HG03520 (cell line): ENCODE results near the gene MAP4K3.
"Not testable (repeated sequence)": the region's sequence is repeated elsewhere in the genome, so short reads cannot be mapped to it uniquely, and the experiment has no call there.

Experiments used
- ATAC-seq: cut with Tn5 transposase; IDR thresholded peaks from one replicate; pipeline ENCODE4 v1.9.1; 2021; ENCODE audit warnings: mild to moderate bottlenecking, moderate library complexity; ENCODE audit not compliant: unreplicated experiment

MAP4K3 gene

DNA sequence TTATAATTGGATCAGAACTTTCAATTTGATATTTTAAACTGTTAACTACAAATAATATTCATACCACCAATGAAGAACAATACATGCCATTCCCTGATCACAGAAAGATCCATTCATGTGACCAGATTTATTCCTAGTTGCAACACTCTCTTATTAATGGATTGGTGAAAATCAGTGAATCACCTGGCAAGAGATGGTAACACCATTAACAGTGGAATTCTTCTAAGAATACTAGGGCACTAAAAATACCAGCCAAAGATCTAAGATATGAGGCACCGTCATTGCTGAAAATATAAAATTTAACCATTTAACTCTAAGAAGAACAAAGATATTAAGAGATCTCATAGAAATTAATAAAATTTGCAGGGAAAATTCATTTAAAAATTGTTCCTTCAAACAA lies 58.1 kb downstream of the MAP4K3 start:
- no peak for ATAC-seq

DNA sequence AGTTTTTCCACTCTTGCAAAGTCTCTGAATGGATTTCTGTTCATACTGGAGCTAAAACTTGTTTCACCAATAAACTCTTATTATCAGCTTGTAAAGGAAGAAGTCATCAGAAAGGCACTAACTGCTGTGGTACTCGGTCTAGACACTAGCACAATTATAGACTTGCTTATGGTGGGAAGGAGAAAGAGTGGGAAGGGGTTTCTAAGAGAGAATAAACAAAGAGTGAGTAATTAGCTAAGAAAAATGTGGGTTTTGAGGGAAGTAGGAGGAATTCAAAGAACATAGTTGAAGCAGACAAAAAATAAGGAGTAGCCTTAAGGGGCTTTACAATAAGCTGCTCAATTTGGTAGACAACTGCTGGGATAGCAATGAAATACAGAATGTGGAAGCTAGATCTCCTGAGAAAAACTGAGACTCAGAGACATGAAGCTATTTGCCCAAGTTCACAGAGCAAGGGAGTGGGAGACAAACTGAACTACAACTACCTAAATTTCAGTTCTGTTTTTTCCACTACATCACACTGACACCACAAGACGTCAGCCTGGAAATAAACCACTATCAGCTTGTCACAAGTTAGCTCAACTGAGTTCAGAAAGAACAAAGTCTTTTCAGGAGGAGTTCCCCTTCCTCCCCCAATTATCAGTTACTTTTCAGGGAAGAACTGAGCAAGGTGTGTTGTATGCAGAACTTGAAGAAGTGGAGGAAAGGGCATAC lies 59.7 kb downstream of the MAP4K3 start:
- ATAC-seq, result peak; percentile 52

DNA sequence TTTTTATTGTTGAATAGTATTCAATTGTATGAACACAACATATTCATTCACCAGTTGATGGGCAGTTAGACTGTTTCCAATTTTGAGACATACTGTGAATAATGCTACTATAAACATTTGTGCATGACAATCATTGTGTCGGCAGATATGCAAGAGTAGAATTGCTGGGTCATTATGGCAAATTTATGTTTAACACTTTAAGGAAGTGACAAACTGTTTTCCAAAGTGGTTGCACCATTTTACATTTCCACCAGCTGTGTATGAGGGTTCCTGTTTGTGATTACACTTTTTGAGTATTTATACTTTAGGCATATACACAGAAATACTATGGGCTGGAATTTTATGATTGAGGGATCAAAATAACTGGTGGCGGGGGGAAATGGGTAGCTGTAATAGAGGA lies 61.2 kb downstream of the MAP4K3 start:
- no peak for ATAC-seq

DNA sequence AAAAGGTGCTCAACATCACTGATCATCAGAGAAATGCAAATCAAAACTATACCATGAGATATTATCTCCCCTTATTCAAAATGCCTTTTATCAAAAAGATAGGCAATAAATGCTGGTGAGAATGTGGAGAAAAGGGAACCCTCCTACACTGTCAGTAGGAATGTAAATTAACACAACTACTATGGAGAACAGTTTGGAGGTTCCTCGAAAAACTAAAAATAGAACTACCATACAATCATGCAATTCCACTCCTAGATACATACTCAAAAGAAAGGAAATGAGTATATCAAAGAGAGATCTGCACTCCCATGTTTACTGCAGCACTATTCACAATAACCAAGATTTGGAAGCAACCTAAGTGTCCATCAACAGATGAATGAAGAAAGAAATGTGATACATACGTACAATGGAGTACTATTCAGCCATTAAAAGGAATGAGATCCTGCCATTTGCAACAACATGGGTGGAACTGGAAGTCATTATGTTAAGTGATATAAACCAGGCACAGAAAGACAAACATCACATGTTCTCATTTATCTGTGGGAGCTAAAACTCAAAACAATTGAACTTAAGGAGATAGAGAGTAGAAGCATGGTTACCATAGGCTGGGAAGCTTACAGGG lies 63.8 kb downstream of the MAP4K3 start:
- ATAC-seq, result no peak

DNA sequence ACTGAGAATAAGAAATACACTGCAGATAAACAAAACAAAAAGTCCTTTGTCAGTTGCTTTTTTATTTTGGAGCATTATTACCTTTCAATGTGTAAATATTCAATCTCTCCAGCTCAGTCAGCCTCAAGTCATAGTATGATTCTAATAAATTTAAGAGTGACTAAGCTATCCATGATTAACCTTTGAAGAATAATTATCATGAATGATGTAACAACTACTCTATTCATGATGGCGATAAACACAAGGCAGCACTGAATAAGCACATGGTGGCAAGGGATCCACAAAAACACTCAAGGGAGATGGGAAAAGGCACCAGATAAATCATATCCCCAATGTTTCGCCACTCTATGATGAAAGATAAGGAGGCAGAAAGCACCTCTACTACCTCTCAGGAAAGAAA lies 67.0 kb downstream of the MAP4K3 start:
- ATAC-seq, result no peak

DNA sequence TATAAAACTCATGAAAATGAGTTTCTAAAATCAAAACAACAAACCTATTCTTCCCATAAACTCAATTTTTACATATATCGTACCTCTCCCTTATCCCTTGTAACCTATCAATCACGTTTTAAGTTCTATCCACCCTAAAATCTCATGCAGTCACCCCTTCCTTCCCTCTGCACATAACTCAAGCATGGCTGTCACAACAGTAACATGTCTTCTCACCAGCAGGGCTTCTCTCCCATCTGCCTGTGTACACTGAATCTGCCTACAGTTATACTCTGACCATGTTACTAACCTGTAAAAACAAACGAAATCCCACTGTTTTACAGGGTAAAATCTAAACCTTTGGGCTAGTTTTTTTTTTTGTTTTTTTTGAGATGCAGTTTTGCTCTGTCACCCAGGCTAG lies 68.2 kb downstream of the MAP4K3 start:
- ATAC-seq, result no peak

DNA sequence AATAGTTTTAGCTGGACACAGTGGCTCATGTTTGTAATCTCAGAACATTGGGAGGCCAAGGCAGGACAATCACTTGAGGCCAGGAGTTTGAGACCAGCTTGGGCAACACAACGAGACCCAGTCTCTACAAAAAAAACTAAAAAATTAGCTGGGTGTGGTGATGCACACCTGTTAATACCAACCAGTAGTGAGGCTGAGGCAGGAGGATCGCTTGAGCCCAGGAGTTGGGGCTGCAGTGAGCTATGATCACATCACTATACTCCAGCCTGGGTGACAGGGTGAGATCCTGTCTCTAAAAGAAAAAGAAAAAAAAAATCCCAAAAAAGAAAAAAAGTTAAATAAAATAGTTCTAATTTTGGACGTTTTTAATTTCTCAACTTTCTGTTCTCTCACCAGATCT lies 68.7 kb downstream of the MAP4K3 start:
- no peak for ATAC-seq

DNA sequence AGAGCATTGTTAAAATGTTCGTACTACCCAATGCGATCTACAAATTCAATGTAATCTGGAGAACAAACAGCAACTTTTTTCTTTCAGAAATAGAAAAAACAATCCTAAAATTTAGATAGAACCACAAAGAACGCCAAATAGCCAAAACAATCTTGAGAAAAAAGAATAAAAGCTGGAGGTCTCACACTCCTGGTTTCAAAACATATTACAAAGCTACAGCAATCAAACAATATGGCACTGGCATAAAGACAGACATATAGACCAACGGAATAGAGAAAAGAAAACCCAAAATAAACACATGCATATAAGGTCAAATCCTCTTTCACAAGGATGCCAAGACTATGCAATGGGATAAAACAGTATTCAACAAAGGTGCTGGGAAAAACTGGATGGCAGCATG lies 74.5 kb downstream of the MAP4K3 start:
- ATAC-seq, result no peak

DNA sequence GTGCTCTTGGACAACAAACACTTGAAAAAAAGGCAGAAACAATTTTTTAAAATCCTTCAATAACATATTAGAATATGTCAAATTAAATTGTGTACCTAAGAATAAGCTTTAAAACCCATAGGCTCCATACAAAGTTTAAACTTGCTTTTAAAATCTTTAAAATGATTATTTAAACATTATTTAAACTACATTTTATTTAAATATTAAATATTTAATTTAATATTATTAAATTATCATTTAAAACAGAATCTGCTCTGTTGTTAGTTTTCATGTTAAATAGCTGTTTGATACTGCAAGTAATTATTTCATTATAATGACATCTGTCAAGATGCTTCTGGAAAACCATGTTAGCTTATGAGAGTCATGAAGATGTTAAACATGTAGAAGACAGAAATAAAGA lies 75.6 kb downstream of the MAP4K3 start:
- no peak for ATAC-seq

DNA sequence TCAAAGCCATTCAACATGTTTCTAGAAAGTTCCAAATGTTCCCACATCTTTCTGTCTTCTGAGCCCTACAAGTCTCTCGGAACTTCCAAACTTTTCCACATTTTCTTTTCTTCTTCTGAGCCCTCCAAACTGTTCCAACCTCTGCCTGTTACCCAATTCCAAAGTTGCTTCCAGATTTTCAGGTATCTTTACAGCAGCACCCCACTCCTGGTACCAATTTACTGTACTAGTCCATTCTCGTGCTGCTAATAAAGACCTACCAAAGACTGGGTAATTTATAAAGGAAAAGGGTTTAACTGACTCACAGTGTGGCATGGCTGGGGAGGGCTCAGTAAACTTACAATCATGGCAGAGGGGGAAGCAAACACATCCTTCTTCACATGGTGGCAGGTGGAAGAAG lies 76.7 kb downstream of the MAP4K3 start:
- ATAC-seq, result not testable (repeated sequence)

DNA sequence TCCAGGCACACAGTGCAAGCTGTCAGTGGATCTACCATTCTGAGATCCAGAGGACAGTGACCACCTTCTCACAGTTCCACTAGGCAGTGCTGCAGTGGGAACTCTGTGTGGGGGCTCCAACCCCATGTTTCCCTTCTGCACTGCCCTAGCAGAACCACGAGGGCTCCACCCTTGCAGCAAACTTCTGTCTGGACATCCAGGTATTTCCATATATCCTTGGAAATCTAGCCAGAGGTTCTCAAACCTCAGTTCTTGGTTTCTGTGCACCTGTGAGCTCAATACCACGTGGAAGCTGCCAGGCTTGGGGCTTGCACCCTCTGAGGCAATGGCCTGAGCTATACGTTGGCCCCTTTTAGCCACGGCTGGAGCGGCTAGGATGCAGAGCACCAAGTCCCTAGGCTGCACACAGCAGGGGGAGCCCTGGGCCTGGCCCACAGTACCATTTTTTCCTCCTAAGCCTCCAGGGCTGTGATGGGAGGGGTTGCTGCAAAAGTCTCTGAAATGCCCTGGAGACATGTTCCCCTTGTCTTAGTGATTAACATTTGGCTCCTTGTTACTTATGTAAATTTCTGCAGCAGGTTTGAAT lies 77.5 kb downstream of the MAP4K3 start:
- ATAC-seq, result no peak

DNA sequence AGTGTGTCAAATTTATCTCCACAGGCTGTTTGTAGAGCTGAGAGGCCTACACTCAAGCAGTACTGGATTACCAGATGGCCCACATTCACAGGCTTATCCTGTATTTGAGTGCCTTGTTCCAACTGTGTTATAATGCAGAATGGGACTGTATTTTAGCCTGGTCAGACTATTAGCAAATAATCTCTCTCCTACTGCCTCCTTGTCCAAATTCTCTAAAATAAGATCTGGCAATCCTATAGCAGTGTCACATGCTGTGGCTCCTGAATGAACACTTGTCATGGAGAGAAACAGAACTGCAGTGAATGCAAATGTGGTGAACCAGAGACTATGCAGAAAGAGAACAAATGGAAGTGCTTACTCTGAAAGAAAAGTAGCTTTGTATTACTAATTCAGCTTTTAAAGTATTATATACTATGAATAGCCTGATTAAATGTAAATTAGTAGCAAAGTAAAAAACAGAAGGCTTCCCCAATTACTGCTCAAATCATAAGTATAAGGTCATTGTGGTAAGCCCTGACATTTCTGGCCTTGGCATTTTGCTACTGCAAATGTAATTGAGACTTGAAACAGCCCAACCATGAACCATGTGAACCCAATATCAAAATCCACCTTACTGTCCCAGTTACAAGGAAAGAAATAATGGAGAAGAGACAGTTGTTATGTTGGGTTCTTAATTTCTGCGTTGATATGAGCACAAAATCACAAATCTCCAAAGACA lies 80.0 kb downstream of the MAP4K3 start:
- ATAC-seq, result no peak

DNA sequence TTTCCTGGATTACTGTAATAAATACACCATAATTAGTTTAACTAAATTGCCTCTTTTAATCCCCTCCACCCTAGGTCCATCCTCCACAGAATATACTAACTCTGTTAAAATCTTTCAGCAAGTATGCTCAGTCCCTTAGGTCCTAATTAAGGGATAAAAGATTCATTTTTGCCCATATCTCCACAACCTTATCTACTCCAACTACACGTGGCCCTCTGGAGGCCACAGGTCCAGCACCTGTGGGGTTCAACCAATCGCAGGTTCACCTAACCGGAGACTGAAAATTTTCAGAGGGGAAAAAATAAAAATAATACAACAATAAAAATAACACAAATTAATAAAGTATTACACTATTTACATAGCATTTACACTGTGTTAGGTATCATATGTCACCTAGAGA lies 86.4 kb downstream of the MAP4K3 start:
- no peak for ATAC-seq

DNA sequence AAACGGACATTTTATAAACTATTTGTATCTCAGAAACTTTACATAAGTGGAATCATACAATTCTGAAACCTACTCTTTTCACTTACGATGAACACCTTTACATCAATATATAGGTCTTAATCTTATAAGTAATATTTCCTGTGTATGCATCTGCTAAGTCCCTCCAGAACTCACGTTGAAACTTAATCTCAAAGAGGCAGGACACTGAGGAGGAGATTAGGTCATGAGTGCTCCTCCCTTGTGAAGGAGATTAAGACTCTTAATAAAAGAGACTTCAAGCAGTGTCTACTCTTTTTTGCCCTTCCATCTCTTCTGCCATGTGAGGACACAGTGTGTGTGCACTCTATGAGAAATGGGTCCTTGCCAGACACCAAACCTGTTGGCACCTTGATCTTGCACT lies 98.6 kb downstream of the MAP4K3 start:
- ATAC-seq, result no peak

DNA sequence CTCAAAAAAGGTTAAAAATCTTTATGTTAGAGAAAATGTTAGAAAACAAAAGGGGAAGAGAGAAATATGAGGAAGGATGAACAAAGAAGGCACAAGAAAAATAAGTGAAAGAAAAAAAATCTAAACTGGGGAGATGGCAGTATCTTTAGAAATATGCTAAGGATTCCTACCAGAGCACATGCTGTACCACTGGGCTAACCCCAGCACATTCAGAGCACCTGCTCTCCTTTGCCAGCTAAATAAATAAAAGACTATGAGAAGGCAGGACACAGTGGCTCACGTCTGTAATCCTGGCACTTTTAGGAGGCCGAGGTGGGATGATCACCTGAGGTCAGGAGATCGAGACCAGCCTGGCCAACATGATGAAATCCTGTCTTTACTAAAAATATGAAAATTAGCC lies 101.2 kb downstream of the MAP4K3 start:
- no peak for ATAC-seq

DNA sequence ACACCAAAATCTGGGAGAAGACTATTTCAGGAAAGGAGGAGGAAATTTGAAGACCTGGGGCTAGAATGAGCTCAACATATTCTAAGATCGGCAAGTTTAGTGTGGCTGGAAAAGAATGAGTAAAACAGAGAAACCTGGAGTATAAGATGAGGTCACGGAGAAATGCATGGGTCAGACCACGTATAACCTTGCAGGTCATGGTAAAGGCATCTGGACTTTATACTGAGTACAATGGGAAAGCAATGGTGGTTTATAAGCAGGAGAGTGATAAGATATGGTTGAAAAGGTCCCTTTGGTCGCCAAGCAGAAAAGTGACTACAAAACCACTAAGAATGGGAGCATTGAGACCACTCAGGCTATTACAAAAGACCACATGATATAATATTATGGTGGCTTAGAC lies 102.1 kb downstream of the MAP4K3 start:
- ATAC-seq, result no peak

DNA sequence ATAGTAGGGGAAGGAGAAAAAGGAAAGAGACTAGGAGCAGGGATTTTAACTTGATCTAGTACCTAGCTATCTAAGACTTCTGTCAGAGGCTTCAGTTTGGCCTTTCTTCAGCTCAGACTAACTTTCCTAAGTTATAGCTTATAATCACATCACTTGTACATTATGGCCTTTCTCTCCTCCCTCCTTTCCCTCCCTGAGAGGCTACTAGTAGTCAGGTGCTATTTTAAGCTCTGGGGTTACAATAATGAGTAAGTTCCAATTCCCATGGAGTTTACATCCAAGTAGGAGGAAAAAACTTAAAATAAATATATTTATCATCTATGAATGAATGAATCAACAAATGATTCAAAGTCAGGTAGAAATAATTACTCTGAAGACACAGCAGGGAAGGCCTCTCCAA lies 102.6 kb downstream of the MAP4K3 start:
- no peak for ATAC-seq

DNA sequence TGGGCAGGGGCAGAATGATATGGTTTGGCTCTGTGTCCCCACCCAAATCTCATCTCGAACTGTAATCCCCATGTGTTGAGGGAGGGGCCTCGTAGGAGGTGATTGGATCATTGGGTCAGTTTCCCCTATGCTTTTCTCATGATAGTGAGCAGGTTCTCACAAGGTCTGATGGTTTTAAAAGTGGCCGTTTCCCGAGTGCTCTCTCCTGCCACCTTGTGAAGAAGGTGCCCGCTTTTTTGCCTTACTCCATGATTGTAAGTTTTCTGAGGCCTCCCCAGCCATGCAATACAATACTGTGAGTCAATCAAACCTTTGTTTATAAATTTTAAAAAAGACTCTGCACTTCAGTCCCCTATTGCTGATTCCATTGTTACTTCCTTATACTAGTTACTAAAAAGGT lies 110.4 kb downstream of the MAP4K3 start:
- ATAC-seq, result no peak

DNA sequence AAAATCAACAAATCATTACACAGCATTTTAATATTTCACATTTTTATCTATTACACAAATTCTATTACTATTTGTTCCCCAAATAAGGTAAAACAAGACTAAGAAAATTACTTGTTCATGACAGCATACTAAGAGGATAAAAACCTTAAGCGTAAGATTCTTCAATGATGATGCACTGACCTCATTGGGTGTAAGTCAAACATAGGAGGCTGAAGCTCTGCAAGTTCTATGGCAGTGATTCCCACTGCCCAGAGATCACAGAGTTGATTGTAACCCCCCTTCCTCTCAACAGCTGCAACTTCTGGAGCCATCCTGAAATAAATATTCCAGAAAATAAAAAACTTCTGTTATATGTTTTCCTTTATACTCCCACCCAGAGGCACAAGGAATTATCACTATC lies 111.1 kb downstream of the MAP4K3 start:
- ATAC-seq, result no peak

DNA sequence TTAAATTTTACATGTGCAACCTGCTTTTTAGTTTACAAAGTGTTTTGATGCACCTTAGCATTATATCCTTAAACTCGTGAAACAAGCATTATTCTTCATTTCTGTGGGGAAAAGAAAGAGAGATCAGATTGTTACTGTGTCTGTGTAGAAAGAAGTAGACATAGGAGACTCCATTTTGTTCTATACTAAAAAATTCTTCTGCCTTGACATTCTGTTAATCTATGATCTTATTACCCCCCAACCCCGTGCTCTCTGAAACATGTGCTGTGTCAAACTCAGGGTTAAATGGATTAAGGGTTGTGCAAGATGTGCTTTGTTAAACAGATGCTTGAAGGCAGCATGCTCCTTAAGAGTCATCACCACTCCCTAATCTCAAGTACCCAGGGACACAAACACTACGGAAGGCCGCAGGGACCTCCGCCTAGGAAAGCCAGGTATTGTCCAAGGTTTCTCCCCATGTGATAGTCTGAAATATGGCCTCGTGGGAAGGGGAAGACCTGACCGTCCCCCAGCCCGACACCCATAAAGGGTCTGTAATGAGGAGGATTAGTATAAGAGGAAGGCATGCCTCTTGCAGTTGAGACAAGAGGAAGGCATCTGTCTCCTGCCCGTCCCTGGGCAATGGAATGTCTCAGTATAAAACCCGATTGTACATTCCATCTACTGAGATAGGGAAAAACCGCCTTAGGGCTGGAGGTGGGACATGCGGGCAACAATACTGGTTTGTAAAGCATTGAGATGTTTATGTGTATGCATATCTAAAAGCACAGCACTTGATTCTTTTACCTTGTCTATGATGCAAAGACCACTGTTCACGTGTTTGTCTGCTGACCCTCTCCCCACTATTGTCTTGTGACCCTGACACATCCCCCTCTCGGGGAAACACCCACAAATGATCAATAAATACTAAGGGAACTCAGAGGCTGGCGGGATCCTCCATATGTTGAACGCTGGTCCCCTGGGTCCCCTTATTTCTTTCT lies 115.7 kb downstream of the MAP4K3 start:
- ATAC-seq, result not testable (repeated sequence)

DNA sequence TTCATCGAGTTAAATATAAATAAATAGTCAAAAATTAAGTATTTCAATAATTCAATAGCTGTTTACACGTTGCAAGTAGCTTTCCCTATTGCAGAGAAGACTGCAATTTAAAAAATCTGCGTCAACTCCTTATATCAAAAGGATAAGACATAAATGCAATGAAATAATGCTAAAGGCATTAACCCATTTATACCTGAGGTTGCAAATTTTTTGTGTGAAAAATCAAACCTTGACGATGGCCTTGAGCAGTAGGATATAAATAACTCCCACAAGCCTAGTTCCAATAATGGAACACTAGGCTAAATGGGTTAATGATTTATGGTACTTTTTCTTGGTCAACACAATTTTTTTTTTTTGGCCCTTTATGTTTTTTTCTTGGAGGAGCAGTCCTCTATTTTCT lies 116.9 kb downstream of the MAP4K3 start:
- ATAC-seq, result no peak
